Endothelial cell of umbilical vein (primary cell): ENCODE measurements around the gene APBA2.

Source experiments
- CTCF ChIP-seq, 2 donors: IDR thresholded peaks; 1 replicate in 1 of 2; 2 replicates in 1 of 2; pipeline ENCODE4 v1.5.1; 2011; ENCODE audit warnings: low read length in 2 of 2, mild to moderate bottlenecking in 2 of 2, moderate library complexity in 2 of 2, control low read depth in 1 of 2, inconsistent platforms in 1 of 2, low read depth in 1 of 2; ENCODE audit not compliant: insufficient read depth in 1 of 2; ENCODE audit errors: extremely low read depth in 1 of 2
- EZH2 ChIP-seq: IDR thresholded peaks from 2 replicates; pipeline ENCODE4 v1.6.1; 2012; ENCODE audit warnings: borderline replicate concordance, low read depth, mild to moderate bottlenecking, moderate library complexity, low read length, inconsistent platforms; ENCODE audit not compliant: severe bottlenecking
- GATA2 ChIP-seq: IDR thresholded peaks from 2 replicates; pipeline ENCODE4 v1.7.0; 2011; ENCODE audit warnings: low read depth, mild to moderate bottlenecking, moderate library complexity, mixed read lengths, low read length; ENCODE audit not compliant: insufficient read length, insufficient read depth
- JUN ChIP-seq: IDR thresholded peaks from 2 replicates; pipeline ENCODE4 v1.6.1; 2011; ENCODE audit warnings: borderline replicate concordance, low read depth; ENCODE audit not compliant: insufficient read length, insufficient read depth
- MAX ChIP-seq: IDR thresholded peaks from 2 replicates; pipeline ENCODE4 v1.6.1; 2011; ENCODE audit not compliant: insufficient read depth, insufficient read length
- POLR2A ChIP-seq: IDR thresholded peaks from 2 replicates; pipeline ENCODE4 v1.6.1; 2012; ENCODE audit warnings: low read depth, mild to moderate bottlenecking, control low read depth, low read length
- POLR2AphosphoS5 ChIP-seq: IDR thresholded peaks from 2 replicates; pipeline ENCODE4 v1.6.1; 2012; ENCODE audit warnings: low read depth, mild to moderate bottlenecking, control low read depth, low read length, moderate library complexity; ENCODE audit not compliant: insufficient read depth

GRCh38 chr15:28943611-28944230, 57.9 kb downstream of the APBA2 start:
- TF ChIP-seq EZH2 (no peak), CTCF (IDR thresholded peaks at IDR 0.05; ENCODE audit: extremely low read depth in 1 of 2, insufficient read depth in 1 of 2, low read depth in 1 of 2, low read length in 2 of 2) (no peak), POLR2A (no peak), MAX (no peak), GATA2 (no peak), POLR2AphosphoS5 (no peak), JUN (no peak)
